Measurements from ENCODE around the gene HUS1B.
"Not testable (repeated sequence)": the region's sequence is repeated elsewhere in the genome, so short reads cannot be mapped to it uniquely, and the experiment has no call there.

DNA sequence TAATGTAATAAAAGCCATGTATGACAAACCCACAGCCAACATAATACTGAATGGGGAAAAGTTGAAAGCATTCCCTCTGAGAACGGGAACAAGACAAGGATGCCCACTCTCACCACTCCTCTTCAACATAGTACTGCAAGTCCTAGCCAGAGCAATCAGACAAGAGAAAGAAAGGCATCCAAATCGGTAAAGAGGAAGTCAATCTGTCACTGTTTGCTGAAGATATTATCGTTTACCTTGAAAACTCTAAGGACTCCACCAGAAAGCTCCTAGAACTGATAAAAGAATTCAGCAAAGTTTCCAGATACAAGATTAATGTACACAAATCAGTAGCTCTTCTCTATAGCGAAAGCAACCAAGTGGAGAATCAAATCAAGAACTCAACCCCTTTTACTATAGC, 6.9 kb upstream of the HUS1B start:
- TF ChIP-seq SIN3A (IDR thresholded peaks at IDR 0.05; ENCODE audit: borderline replicate concordance in 2 of 2, control insufficient read depth in 1 of 2, low read depth in 2 of 2, low read length in 2 of 2); RBBP5 (IDR thresholded peaks at IDR 0.05; ENCODE audit: borderline replicate concordance, insufficient read depth, low read length, poor library complexity, severe bottlenecking); GTF2F1 (IDR thresholded peaks at IDR 0.05; ENCODE audit: low read depth, low read length); EZH2 (IDR thresholded peaks at IDR 0.05; ENCODE audit: borderline replicate concordance, low read depth, low read length); ZNF12 (CRISPR knock-in tag; IDR thresholded peaks at IDR 0.05); THAP7 (CRISPR knock-in tag; IDR thresholded peaks at IDR 0.05); ATF3 (IDR thresholded peaks at IDR 0.05); ATF3 (CRISPR knock-in tag; conservative IDR thresholded peaks at IDR 0.05); NR3C1 (CRISPR knock-in tag; IDR thresholded peaks at IDR 0.05); NCOA1 (IDR thresholded peaks at IDR 0.05; ENCODE audit: low read depth); CTCF (IDR thresholded peaks at IDR 0.05 in 2 of 3, conservative IDR thresholded peaks at IDR 0.05 in 1 of 3; ENCODE audit: insufficient read depth in 2 of 3, low read depth in 1 of 3, low read length in 3 of 3); ZNF75A (CRISPR knock-in tag; IDR thresholded peaks at IDR 0.05): not testable (repeated sequence)
- TF ChIP-seq, protein P1, sequence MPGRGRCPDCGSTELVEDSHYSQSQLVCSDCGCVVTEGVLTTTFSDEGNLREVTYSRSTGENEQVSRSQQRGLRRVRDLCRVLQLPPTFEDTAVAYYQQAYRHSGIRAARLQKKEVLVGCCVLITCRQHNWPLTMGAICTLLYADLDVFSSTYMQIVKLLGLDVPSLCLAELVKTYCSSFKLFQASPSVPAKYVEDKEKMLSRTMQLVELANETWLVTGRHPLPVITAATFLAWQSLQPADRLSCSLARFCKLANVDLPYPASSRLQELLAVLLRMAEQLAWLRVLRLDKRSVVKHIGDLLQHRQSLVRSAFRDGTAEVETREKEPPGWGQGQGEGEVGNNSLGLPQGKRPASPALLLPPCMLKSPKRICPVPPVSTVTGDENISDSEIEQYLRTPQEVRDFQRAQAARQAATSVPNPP (IDR thresholded peaks at IDR 0.05; ENCODE audit: borderline replicate concordance, insufficient read depth, insufficient read length) = not testable (repeated sequence)
- TF ChIP-seq, protein P2, sequence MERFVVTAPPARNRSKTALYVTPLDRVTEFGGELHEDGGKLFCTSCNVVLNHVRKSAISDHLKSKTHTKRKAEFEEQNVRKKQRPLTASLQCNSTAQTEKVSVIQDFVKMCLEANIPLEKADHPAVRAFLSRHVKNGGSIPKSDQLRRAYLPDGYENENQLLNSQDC (CRISPR knock-in tag; IDR thresholded peaks at IDR 0.05) = not testable (repeated sequence)
- TF ChIP-seq, protein P3, sequence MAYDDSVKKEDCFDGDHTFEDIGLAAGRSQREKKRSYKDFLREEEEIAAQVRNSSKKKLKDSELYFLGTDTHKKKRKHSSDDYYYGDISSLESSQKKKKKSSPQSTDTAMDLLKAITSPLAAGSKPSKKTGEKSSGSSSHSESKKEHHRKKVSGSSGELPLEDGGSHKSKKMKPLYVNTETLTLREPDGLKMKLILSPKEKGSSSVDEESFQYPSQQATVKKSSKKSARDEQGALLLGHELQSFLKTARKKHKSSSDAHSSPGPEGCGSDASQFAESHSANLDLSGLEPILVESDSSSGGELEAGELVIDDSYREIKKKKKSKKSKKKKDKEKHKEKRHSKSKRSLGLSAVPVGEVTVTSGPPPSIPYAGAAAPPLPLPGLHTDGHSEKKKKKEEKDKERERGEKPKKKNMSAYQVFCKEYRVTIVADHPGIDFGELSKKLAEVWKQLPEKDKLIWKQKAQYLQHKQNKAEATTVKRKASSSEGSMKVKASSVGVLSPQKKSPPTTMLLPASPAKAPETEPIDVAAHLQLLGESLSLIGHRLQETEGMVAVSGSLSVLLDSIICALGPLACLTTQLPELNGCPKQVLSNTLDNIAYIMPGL (CRISPR knock-in tag; IDR thresholded peaks at IDR 0.05) = not testable (repeated sequence)
